NAMALWA (cell line): ENCODE results near the gene FGGY.
"Not testable (repeated sequence)": the region's sequence is repeated elsewhere in the genome, so short reads cannot be mapped to it uniquely, and the experiment has no call there.

Source experiments
- DNase-seq: peaks from one replicate; pipeline ENCODE4 v3.0.0-alpha.2; 2015; ENCODE audit warnings: low spot score

Gene FGGY

DNA sequence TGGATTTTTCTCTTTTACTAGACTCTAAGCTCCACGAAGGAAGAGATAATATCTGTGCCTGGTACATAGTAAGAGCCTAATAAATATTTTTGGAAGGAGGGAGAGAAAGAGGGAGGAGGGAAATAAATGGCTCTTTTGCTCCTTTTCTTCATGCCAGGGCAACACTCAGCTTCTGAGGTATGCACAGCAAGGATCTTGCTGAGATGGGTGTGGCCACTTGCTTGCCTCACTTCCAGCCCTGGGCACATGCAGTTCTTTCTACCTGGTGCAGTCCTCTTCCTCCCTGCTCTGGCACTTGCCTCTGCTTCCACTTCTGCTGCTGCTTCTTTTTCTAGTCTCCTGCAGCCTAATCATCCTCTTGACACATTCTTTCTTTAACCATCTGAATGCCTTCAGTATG is 148.1 kb downstream of the FGGY start:
- no peak for DNase-seq

DNA sequence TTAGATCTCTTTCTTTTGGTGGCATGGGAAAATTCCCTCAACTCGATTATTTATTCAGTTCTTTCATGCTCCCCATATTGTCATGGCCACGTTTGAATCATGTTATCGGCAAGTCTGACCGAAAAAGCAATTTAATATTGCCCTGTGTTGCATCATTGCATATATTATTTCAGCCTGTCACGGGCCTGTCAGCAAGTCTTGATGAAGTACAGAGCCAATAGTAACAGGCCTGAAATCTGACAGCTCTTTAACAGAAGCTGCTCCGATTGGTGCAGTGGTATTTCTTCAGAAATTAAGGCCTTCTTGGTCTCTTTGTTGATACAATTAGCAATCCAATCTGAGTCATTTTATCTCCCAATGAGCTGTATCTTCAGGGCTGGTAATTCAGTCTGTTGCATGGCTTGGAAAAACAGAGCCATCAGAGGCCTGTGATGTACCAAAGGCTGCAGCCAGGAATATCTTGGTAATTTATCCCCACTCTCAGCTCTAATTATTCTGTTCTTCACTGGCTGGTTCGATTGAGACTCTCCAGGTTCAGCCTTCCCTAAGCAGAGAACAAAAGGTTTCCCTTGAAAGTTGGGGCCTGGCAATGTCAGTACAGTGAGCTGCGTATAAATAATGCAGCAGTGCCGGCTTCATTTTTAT is 149.5 kb downstream of the FGGY start:
- no peak for DNase-seq

DNA sequence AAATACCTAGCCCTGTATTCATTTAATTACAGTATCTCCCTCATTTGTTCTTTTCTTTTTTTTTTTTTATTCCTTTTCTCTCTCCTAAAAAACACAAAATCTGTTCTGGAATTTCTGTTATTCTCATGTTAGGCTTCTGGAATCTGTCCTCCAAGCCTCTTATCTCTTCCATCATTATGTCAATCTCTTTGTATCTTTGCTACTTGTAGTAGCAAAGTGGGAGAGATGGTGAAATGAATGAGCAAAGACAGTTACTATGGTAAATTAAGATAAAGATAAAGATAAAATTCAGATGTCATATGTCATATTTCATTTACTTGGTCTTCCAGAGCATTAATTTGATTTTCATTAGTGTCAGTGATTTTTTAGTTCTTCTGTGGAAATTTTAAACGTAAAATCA is 155.1 kb downstream of the FGGY start:
- no peak for DNase-seq

DNA sequence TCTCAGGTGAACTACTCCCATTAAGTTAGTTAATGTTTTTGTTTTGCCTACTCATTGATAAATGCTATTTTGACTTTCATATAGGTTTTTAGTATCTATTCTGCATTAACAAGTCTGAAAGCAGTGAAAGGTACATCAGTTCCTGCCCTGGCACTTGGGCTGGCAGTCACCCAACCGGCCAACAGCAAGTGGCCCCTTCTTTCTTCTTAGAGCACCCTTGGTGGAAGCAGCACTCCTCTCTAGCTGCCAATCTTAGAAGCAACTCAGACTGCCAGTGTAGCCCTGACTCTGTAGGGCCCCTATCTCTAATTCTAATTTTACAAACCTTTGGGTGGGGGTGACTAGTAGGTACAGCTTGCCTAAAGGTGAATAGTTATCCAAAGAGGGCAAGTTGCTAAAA is 155.7 kb downstream of the FGGY start:
- DNase-seq, result no peak

DNA sequence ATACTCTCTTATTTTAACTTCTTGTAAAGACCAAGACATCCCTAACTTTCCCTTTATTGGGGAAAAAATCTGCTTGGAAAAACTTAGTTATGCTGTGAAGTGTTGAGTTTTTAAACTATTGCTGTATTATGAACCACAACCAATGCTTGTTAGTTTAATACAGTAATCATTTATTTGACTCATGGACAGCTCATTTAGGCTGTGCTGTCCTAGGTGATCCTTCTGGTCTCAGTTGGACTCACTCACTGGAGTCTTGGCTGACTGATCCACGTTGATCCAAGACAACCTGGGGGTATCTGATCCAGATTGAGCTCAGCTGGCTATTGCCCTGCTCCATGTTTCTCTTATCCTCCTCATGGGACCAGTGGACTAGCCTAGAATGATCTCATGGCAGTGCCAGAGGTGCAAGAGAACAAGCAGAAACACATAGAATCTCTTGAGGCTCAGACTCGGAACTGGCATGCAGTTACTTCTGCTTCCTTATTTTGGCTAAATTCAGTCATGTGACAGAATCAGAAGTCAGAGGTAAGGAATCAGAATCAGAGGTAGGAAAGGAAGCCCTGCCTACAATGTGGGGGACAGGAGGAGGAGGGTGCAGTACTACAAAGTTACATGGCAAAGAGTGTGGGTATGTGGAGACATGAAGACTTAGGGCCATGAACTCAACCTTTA is 156.5 kb downstream of the FGGY start:
- DNase-seq, result no peak

DNA sequence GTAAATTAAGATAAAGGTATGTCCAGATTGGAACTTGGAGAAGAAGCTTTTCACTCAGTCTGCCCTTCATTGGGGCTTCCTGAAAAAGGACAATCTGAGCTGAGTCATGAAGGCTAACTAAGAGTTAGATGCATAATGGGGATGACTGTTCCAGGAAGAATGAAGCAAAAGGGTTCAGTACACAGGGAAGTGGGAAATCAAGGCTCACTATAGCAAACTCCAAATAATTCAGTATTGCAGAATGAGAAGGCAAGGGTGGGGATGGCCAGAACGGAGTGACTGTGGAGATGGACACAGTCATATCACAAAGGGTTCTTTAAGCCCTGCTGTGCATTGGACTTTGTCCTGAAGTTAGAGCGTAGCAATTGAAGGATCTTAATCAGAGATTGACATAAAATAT is 158.3 kb downstream of the FGGY start:
- DNase-seq, result no peak

DNA sequence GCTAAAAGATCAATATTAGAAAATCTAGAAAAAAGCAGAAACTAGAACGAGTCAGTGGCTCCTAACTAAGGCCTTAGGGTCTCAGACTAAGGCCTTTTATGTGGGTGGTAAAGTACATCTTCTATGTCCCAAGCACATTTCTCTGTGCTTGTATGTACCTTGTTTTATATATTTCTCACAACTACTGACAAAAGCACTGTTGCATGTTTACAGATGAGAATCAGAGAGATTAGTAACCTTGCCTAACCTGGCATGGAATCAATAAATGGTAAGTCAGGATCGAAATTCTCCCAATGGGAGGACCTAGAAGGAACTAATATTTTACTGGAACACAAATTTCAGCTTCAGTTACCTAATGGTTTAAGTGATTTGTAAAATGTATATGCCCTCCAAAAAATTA is 160.9 kb downstream of the FGGY start:
- no peak for DNase-seq

DNA sequence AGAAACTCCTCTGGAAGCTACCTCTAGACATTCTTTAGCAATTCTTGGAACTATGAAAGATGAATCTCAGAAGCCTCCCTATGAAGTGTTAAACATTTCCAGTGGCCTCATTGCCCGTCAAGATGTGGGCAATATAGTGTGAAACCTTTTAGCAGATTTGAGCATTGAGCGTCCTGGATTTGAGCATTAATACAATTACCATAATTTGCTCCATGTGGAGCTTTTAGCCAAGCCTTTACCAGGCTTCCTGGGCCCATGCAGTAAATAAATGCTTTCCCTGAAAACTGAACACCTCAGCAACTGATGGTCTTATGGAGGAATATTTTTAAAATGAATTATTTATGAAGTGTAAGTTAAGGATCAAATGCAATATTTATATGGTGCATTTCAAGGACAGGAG is 162.0 kb downstream of the FGGY start:
- no peak for DNase-seq

DNA sequence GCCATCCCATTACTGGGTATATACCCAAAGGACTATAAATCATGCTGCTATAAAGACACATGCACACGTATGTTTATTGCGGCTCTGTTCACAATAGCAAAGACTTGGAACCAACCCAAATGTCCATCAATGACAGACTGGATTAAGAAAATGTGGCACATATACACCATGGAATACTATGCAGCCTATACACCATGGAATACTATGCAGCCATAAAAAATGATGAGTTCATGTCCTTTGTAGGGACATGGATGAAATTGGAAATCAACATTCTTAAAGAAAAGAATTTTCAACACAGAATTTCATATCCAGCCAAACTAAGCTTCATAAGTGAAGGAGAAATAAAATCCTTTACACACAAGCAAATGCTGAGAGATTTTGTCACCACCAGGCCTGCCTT is 166.0 kb downstream of the FGGY start:
- DNase-seq, result not testable (repeated sequence)

DNA sequence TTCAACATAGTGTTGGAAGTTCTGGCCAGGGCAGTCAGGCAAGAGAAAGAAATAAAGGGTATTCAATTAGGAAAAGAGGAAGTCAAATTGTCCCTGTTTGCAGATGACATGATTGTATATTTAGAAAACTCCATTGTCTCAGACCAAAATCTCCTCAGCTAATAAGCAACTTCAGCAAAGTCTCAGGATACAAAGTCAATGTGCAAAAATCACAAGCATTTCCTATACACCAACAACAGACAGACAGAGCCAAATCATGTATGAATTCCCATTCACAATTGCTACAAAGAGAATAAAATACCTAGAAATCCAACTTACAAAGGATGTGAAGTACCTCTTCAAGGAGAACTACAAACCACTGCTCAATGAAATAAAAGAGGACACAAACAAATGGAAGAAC is 168.6 kb downstream of the FGGY start:
- not testable (repeated sequence) for DNase-seq

DNA sequence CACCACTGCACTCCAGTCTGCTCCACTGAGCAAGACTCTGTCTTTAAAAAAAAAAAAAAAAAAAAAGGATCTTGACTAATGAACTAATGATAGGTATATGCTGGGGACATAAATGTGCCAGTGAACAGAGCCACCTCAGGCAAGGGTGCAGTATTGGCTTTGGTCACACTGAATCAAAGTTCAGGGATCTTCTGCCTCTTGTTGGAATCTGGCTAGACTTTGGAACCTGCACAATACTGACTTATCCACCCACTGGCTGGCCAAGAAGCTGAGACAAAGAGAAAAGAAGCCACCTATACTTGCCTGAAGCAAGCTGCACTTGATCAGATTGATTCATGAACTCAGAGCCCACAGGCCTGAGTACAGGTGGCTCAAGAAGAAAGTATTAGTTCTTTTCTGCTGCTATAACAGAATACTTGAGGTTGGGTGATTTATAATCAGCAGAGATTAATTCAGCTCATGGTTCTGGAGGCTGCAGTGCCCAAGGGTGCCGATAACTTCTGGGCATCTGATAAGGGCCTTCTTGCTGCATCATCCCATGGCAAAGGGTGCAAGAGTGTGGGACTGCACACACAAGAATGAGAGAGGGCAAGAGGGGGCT is 172.0 kb downstream of the FGGY start:
- DNase-seq, result no peak

DNA sequence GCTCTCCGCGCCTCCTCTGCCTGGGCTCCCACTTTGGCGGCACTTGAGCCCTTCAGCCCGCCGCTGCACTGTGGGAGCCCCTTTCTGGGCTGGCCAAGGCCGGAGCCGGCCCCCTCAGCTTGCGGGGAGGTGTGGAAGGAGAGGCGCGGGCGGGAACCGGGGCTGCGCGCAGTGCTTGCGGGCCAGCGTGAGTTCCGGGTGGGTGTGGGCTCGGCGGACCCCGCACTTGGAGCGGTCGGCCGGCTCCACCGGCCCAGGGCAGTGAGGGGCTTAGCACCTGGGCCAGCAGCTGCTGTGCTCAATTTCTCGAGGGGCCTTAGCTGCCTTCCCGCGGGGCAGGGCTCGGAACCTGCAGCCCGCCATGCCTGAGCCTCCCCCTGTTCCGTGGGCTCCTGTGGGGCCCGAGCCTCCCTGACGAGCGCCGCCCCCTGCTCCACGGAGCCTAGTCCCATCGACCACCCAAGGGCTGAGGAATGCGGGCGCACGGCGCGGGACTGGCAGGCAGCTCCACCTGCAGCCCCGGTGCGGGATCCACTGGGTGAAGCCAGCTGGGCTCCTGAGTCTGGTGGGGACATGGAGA is 175.2 kb downstream of the FGGY start:
- not testable (repeated sequence) for DNase-seq

DNA sequence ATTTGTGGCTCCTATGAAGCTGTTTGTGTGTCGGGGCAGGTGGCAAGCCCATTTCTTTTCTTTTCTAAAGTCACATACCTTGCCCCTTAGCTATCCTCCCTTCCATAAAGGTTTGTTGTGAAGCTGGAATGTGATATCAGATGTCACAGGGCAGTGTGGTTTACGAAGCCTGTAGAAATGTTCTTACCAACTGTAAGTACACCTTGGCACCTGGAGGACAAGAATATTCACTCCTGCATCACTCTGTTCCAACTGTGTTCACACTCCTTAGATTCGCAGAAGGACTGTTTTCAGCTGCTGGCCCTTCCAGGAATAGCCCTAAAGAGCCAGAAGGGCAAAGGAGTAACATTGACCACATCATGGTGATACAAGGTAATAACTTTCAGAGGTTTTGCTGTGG is 176.9 kb downstream of the FGGY start:
- DNase-seq, result no peak

DNA sequence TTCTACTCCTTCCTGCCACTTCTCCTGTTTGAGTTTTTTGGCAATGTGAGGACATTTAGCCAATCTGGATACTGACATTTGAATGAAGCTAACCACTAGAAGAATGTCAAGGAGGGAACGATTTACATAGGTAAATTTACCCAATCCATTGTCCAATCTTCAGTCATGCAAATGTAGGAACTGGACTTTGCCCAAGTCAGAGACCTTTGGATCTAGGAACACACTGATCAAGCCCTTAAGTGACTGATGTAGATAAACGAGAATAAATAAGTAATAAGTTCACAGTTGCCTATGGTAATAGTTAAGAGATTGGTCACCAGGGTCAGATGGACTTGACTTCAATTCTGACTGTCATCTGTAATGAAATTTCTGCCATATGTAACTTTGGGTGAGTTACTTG is 177.6 kb downstream of the FGGY start:
- DNase-seq, result no peak

DNA sequence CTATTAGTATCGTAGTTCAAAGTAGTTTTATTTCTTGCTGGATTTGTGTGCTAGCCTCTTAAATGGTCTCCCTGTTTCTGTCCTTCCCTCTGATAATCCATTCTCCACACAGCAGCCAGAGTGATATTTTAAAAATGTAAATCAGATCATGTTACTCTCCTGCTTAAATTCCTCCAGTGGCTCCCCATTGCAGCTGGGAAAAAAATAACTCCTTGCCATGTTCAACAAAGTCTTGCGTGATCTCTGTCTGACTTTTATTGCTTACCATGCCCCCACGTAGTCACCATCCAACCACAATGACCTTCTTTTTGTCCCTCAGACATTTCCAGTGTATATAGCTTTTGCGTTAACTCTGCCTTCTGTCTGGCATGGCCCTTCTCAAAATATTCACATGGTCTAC is 178.8 kb downstream of the FGGY start:
- DNase-seq, result no peak

DNA sequence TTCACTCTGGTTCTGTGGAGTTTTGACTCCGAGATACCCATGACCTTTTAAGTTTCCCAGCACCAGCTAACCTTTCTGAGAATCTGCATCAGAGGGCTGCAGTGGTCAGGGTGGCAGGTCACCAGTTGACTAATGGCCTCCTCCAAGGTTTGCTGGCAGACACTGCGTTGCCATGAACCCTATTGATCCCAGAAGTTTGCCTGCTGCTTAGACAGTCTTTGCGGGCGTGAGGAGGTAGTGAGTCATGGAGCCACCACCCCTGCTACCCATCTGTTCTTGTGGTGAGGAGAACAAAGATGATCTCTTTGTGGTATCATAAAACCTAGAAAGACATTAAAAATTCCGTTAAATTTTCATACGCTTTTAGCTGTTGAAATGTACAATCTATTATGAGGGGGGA is 180.4 kb downstream of the FGGY start:
- DNase-seq, result no peak

DNA sequence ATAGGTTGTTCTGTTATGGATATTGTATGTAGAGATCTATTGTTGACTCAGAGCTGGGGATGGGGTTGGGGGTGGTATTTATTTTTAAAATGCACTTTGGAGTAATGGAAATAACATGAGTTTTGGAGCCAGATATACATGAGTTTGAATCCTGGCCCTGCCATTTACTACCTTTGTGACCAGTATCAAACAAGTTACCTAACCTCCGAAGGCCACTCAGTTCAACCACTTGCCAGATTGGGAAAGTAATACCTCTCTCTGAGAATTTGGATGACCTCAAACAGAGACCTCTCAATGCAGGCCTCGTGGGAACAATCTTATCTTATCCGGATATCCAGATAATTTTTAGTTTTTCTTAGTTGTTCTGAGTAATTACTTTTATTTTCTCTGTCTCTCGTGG is 181.0 kb downstream of the FGGY start:
- no peak for DNase-seq

DNA sequence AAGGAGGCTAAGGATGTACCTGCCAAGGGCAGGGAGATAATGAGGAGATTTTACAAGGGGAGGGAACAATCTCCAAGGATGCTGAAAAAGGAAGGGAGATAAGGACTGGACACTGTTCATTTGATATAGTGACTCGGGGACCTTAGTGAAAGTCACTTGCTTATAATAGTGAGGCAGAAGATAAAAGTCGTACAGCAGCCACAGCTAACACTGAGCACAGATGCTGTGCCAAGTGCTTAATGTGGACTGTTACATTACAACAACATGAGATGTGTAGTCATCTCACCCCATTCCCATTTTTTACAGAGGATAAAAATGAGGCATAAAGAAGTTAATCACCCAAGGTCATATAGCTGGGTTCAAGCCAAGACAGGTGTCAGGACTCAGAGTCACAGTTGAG is 181.9 kb downstream of the FGGY start:
- no peak for DNase-seq

DNA sequence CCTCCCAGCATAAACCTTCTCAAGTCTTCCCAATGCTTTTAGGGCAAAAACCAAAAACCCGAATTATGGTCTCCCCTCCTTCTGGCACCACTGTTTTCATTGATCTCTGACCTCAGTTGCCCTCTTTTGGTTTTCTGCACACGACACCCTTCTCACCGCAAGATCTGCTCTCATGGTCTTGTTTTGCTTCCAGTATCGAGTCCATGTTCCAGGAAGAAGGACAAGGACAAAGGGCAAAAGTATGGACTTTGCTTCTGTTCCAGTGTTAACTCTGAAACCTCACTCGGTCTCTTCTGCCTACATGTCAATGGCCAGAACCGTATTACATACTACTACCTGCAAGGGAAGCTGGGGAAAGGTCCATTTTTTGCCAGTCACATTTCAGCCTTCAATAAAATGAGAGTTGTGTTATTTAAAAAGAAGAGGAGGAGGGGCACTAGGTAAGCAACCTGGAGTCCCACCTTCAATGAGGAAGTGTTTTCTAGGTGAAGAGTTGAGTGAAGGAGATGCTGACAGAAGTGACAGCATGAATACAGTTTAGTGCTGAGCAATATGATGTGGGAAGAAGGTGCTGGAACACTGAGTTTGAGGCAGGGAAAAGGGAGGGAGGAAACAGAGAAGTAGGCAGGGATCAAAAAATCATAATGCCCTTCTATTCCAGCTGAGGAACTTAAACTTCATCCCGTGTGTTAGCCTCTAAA is 183.4 kb downstream of the FGGY start:
- DNase-seq, result no peak

DNA sequence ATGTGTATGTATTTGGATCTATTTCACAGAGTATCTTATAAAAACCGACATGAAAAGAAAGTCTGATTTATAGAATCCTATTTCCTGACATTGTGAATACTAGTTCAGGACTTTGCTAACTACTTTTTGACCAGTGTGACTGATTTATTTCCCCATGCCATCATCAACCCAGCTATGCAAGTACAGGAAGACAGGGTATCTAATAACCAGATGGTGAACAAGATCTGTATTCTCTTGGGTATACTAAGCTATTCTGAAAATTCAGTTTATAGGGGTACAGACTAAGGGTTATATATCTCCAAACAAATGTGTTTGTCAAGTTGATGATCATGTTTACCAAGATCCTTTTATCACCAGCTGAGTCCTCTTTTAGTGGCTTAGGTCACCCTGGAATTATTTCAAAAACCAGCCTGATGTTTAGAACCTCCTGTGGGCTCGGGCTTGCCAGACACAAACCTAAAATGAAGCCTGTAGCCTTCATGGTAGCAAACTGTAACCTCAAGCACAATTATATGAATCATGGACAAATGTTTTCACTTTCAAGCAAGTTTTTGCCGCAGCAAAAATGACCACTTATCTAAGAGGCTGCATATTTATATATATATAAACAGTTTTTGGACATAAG is 185.1 kb downstream of the FGGY start:
- DNase-seq, result no peak

DNA sequence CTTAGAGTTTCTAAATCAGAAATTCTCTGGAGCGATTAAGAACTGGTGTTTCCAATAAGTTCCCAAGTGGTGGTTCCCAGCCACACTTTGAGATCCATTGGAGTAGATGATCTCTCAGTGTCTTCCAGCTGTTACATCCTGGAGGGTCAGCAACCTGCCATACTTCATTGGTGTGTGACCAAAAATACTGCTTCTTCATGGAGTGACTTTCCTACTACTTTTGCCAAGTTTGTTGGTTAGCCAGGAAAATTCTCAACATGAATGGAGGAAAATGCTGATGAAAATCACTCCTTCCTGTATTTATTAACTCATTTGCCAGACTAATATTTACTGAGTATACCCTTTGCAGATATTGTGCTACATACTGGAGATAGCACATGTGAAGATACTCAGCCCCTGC is 186.1 kb downstream of the FGGY start:
- DNase-seq, result no peak

DNA sequence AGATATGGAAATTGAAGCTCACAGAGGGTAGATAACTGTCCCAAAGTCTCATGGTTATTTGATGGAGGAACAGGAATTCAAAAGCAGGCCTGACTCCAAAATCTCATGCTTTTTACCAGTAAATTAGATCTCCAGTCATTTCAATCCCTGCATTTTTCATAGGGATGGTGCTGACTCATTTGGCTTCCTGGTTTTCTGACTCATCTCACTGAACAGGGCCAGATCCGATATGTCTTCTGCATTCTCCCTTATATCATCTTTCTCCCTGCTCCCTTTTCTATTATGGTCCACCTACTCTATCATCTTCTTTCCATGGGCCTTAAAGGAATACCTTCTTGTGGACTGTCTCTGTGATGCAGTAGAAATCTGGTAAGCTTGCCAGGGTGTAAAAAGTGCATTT is 187.2 kb downstream of the FGGY start:
- no peak for DNase-seq
